Ramos (cell line): ENCODE results near the gene CRNN.

ENCODE experiments used
- in situ Hi-C: fragments of 300-500 bp; cut with MboI; formaldehyde crosslinking; loops from one replicate; pipeline ENCODE4 v1.14.3; 2022; ENCODE audit warnings: low sequenced_read_pairs; ENCODE audit not compliant: unreplicated experiment

The CRNN gene

DNA sequence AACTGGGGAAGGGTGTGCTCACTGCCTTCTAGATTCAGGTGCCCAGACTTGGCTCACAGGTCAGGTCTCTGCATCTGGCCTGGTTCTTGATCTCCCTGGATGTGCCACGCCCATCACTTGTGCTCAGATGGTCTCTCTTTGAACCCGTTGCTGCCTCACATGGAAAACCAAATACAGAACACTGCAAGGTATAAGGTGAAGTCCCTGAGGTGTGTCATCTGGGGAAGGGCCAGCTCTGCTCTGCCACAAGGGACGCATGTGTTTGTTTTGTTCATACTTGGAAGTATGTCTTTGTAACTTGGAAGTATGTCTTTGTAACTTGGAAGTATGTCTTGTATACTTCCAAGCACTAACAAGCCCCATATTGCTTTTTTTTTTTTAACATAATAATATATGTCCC lies 13.4 kb upstream of the CRNN start:
- in situ Hi-C loops: no loop called here

- in situ Hi-C loops: no loop called here
Observed at GRCh38 chr1:152426731-152427130, 12.7 kb upstream of the CRNN start.

GRCh38 chr1:152419917-152420316 lies 5.9 kb upstream of the CRNN start:
- in situ Hi-C loops: no loop called here

- in situ Hi-C loops: no loop called here
Observed at GRCh38 chr1:152415454-152416227, 1.6 kb upstream of the CRNN start.

GRCh38 chr1:152412756-152413155 lies 1.3 kb downstream of the CRNN start:
- in situ Hi-C loops: no loop called here

- in situ Hi-C loops: no loop called here
Observed at GRCh38 chr1:152411134-152411533, 2.9 kb downstream of the CRNN start.

- in situ Hi-C loops: no loop called here
Observed at GRCh38 chr1:152410599-152410998, 3.5 kb downstream of the CRNN start.

DNA sequence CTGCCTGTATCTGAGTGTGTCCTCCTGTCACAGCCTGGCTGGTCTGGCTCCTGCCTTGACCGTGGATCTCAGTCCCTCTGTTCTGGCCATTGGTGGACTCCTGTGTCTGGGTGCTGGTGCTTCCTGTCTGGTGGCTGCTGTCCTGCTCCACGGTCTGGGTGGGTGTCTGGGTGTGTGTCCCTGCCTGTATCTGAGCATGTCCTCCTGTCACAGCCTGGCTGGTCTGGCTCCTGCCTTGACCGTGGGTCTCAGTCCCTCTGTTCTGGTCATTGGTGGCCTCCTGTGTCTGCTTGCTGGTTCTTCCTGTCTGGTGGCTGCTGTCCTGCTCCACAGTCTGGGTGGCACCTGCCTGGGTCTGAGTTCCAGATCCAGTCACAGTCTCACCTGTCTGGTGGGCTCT lies 4.0 kb downstream of the CRNN start:
- in situ Hi-C loops: no loop called here

GRCh38 chr1:152408664-152409063 lies 5.4 kb downstream of the CRNN start:
- in situ Hi-C loops: no loop called here

GRCh38 chr1:152398812-152399698 lies 15.0 kb downstream of the CRNN start:
- in situ Hi-C loops: no loop called here

- in situ Hi-C loops: no loop called here
Observed at GRCh38 chr1:152397474-152397873, 16.6 kb downstream of the CRNN start.

- in situ Hi-C loops: no loop called here
Observed at GRCh38 chr1:152394151-152394550, 19.9 kb downstream of the CRNN start.

DNA sequence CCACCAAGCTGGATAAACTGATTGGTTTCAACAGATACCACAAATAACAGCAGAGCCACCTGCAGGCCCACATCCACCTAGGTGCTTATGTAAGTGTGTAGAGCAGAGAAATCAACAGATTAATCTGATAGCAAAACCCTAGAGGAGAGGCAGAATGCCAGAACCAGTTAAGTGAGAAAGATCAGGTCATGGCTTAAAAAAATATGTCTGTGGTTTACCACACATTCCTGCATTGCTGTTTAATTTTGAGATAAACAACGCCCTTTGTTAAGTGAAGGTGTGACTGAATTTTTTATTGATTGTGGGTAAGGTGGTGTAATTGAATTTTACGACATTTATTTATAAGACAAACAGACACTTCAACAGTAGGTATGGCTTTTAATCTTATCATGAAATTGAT lies 21.2 kb downstream of the CRNN start:
- in situ Hi-C loops: no loop called here

GRCh38 chr1:152388889-152389288 lies 25.2 kb downstream of the CRNN start:
- in situ Hi-C loops: no loop called here

GRCh38 chr1:152386940-152387339 lies 27.1 kb downstream of the CRNN start:
- in situ Hi-C loops: no loop called here

GRCh38 chr1:152380932-152381331 lies 33.1 kb downstream of the CRNN start:
- in situ Hi-C loops: no loop called here

- in situ Hi-C loops: no loop called here
Observed at GRCh38 chr1:152374451-152374850, 39.6 kb downstream of the CRNN start.

DNA sequence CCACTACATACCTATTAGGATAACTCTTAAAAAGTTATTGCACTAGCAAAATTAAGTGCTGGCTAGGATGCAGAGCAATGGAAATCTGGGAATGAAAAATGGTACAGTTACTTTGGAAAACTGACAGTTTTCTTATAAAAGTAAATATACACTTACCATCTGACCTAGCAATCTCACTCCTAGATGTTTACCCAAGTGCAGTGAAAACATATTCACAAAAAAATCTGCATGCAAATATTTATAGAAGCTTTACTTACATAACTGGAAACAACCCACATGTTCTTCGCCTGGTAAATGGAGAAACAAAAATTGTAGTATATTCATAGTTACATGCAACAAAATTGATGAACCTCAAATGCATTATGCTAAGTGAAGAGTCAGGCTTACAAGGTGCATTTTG lies 41.4 kb downstream of the CRNN start:
- in situ Hi-C loops: no loop called here

GRCh38 chr1:152367436-152367835 lies 46.6 kb downstream of the CRNN start:
- in situ Hi-C loops: no loop called here

- in situ Hi-C loops: no loop called here
Observed at GRCh38 chr1:152359906-152360305, 54.2 kb downstream of the CRNN start, which contains the start of gene FLG2. Gene FLG2, minus strand, starts transcription at chr1:152360006. Its CDS starts 1,122 bp downstream, at chr1:152358884.
